ENCODE data around the gene PPP3CA. TPM values are rescaled to one million over a fixed set of nuclear protein-coding genes. Genes with fewer than 3 reads are reported as not detected.

The PPP3CA gene
- total and polyA plus RNA-seq, 2 of the 8 experiments (the other 6 are each of a cell fraction or from before 2014, with no cell fraction given), result 7.9 to 35.0 TPM

DNA sequence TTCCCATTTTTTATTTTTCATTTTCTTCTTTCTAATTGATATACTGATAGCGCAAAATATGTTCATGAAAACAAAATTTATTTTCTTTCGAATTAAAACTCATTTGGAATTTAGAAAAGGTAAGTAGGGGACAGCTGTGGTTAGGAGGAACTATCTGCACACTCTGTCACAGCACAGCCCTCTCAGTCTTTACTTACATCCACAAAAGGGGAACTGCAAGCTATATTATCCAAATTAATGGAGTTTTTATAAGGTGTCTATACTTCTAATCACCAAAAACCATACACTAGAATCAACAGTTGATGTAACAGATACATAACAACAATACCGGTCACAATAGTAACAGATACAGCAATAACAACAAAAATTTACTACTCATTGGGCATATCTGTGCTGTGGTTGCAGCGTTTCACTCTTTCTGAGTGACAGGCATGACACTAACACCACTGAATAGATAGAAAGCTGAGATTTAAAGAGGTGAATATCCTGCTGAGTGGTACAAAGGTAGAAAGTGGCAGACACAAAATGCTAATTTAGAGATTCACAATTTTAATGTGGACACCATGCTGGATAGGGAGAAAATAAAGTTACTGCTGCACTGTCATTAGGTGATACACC, 160.7 kb downstream of the PPP3CA start (continued):
- TF ChIP-seq EP300 (IDR thresholded peaks at IDR 0.05; ENCODE audit: borderline replicate concordance in 1 of 2, low read depth in 2 of 2, low read length in 2 of 2), result no peak

Data from H1 (cell line).